ENCODE data around the gene NAXD.

DNA sequence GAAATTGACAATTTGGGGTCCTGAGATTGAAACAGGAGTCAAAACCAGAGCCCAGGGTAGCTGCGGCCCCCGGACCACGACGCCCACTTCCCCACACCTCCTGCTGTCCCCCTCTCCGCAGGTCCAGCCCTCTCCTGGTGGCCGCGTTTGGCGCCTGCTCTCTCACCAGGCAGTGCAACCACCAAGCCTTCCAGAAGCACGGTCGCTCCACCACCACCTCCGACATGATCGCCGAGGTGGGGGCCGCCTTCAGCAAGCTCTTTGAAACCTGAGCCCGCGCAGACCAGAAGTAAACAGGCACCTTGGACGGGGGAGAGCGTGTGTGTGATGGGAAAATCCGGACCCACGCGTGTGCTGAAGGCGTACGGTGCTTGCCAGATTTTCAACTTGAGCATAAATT is 22.9 kb downstream of the NAXD start:
- TF ChIP-seq, protein P1, sequence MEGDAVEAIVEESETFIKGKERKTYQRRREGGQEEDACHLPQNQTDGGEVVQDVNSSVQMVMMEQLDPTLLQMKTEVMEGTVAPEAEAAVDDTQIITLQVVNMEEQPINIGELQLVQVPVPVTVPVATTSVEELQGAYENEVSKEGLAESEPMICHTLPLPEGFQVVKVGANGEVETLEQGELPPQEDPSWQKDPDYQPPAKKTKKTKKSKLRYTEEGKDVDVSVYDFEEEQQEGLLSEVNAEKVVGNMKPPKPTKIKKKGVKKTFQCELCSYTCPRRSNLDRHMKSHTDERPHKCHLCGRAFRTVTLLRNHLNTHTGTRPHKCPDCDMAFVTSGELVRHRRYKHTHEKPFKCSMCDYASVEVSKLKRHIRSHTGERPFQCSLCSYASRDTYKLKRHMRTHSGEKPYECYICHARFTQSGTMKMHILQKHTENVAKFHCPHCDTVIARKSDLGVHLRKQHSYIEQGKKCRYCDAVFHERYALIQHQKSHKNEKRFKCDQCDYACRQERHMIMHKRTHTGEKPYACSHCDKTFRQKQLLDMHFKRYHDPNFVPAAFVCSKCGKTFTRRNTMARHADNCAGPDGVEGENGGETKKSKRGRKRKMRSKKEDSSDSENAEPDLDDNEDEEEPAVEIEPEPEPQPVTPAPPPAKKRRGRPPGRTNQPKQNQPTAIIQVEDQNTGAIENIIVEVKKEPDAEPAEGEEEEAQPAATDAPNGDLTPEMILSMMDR (IDR thresholded peaks at IDR 0.05) = no peak
- no peak for TF ChIP-seq POLR2A (IDR thresholded peaks at IDR 0.05)

All from upper lobe of left lung (tissue), 4 donors.